ENCODE data around the gene ERRFI1.

Gene ERRFI1

DNA sequence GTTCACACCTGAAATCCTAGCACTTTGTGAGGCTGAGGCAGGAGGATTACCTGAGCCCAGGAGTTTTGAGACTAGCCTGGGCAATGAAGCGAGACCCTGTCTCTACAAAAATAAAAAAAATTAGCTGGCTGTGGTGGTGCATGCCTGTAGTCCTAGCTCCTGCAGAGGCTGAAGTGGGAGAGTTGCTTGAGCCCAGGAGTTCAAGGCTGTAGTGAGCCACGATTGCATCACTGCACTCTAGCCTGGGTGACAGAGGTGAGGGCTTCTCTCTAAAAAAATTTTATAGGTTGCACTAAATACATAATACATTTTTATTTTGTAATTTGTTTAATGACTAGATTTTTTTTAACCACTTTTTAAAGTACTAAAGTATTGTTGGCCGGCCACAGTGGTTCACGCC lies 58.5 kb downstream of the ERRFI1 start:
- TF ChIP-seq NFIC (IDR thresholded peaks at IDR 0.05) (no peak), EP300 (IDR thresholded peaks at IDR 0.05; ENCODE audit: borderline replicate concordance) (no peak), CEBPB (IDR thresholded peaks at IDR 0.05) (no peak), TCF12 (IDR thresholded peaks at IDR 0.05; ENCODE audit: low read depth) (no peak)
- TF ChIP-seq, protein P1, sequence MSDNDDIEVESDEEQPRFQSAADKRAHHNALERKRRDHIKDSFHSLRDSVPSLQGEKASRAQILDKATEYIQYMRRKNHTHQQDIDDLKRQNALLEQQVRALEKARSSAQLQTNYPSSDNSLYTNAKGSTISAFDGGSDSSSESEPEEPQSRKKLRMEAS (IDR thresholded peaks at IDR 0.05): no peak

DNA sequence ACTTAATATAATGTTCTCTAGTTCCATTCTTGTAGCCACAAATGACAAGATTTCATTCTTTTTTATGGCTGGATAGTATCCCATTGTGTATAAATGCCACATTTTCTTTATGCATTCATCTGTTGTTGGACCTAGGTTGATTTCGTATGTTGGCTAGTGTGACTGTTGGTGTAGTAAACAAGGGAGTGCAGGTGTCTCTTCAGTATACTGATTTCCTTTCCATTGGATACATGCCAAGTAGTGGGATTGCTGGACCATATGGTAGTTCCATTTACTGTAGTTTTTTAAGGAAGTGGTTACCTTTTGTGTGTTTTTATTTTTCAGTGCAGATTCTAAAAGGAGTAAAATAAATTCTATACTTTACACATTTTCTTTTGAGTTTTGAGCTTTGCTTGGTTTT lies 58.9 kb downstream of the ERRFI1 start:
- no peak for TF ChIP-seq CREB1 (IDR thresholded peaks at IDR 0.05; ENCODE audit: low read depth)
- no peak for TF ChIP-seq EGR1 (IDR thresholded peaks at IDR 0.05)
- no peak for TF ChIP-seq YY1 (IDR thresholded peaks at IDR 0.05; ENCODE audit: low read depth)
- TF ChIP-seq, protein P2, sequence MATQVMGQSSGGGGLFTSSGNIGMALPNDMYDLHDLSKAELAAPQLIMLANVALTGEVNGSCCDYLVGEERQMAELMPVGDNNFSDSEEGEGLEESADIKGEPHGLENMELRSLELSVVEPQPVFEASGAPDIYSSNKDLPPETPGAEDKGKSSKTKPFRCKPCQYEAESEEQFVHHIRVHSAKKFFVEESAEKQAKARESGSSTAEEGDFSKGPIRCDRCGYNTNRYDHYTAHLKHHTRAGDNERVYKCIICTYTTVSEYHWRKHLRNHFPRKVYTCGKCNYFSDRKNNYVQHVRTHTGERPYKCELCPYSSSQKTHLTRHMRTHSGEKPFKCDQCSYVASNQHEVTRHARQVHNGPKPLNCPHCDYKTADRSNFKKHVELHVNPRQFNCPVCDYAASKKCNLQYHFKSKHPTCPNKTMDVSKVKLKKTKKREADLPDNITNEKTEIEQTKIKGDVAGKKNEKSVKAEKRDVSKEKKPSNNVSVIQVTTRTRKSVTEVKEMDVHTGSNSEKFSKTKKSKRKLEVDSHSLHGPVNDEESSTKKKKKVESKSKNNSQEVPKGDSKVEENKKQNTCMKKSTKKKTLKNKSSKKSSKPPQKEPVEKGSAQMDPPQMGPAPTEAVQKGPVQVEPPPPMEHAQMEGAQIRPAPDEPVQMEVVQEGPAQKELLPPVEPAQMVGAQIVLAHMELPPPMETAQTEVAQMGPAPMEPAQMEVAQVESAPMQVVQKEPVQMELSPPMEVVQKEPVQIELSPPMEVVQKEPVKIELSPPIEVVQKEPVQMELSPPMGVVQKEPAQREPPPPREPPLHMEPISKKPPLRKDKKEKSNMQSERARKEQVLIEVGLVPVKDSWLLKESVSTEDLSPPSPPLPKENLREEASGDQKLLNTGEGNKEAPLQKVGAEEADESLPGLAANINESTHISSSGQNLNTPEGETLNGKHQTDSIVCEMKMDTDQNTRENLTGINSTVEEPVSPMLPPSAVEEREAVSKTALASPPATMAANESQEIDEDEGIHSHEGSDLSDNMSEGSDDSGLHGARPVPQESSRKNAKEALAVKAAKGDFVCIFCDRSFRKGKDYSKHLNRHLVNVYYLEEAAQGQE (IDR thresholded peaks at IDR 0.05; ENCODE audit: low read depth): no peak
- TF ChIP-seq TEAD4 (IDR thresholded peaks at IDR 0.05): no peak
- no peak for TF ChIP-seq TAF1 (IDR thresholded peaks at IDR 0.05; ENCODE audit: low read depth)
- TF ChIP-seq RAD21 (IDR thresholded peaks at IDR 0.05; ENCODE audit: low read depth): no peak
- TF ChIP-seq, protein P3, sequence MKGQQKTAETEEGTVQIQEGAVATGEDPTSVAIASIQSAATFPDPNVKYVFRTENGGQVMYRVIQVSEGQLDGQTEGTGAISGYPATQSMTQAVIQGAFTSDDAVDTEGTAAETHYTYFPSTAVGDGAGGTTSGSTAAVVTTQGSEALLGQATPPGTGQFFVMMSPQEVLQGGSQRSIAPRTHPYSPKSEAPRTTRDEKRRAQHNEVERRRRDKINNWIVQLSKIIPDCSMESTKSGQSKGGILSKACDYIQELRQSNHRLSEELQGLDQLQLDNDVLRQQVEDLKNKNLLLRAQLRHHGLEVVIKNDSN (IDR thresholded peaks at IDR 0.05): no peak
- TF ChIP-seq NFIC (IDR thresholded peaks at IDR 0.05): no peak
- TF ChIP-seq FOXM1 (IDR thresholded peaks at IDR 0.05; ENCODE audit: borderline replicate concordance, low read depth): no peak
- no peak for TF ChIP-seq ZBTB7A (IDR thresholded peaks at IDR 0.05; ENCODE audit: low read depth)
- no peak for TF ChIP-seq TCF12 (IDR thresholded peaks at IDR 0.05; ENCODE audit: low read depth)
- TF ChIP-seq, protein P1 (IDR thresholded peaks at IDR 0.05): no peak
- TF ChIP-seq EP300 (IDR thresholded peaks at IDR 0.05; ENCODE audit: borderline replicate concordance): no peak
- no peak for TF ChIP-seq CEBPB (IDR thresholded peaks at IDR 0.05)

DNA sequence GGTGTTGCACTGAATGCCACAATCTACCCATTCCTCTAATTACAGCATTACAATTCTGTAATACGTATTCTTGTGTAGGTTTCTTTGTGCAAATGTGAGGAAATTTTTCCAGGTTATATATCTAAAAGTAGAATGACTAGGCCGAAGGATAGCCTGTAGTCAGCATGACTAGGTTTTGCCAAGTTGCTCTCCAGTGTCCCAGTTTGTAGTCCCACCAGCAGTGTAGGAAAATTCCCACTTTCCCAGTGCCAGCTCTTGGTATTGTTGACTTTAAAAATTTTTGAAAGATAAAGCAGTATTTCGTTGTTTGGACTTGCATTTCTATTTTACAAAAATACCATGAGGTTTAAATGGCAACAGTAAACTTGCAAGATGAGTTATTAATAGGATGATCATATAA lies 61.6 kb downstream of the ERRFI1 start:
- TF ChIP-seq TCF12 (IDR thresholded peaks at IDR 0.05; ENCODE audit: low read depth): no peak
- no peak for TF ChIP-seq RAD21 (IDR thresholded peaks at IDR 0.05; ENCODE audit: low read depth)
- TF ChIP-seq, protein P1 (IDR thresholded peaks at IDR 0.05): no peak
- no peak for TF ChIP-seq EP300 (IDR thresholded peaks at IDR 0.05; ENCODE audit: borderline replicate concordance)
- no peak for TF ChIP-seq EGR1 (IDR thresholded peaks at IDR 0.05)
- TF ChIP-seq TEAD4 (IDR thresholded peaks at IDR 0.05): no peak
- TF ChIP-seq YY1 (IDR thresholded peaks at IDR 0.05; ENCODE audit: low read depth): no peak
- no peak for TF ChIP-seq NFIC (IDR thresholded peaks at IDR 0.05)
- no peak for TF ChIP-seq CREB1 (IDR thresholded peaks at IDR 0.05; ENCODE audit: low read depth)
- no peak for TF ChIP-seq TAF1 (IDR thresholded peaks at IDR 0.05; ENCODE audit: low read depth)
- no peak for TF ChIP-seq CEBPB (IDR thresholded peaks at IDR 0.05)
- TF ChIP-seq, protein P2 (IDR thresholded peaks at IDR 0.05; ENCODE audit: low read depth): no peak
- TF ChIP-seq FOXM1 (IDR thresholded peaks at IDR 0.05; ENCODE audit: borderline replicate concordance, low read depth): no peak
- TF ChIP-seq, protein P3 (IDR thresholded peaks at IDR 0.05): no peak
- TF ChIP-seq ZBTB7A (IDR thresholded peaks at IDR 0.05; ENCODE audit: low read depth): no peak

DNA sequence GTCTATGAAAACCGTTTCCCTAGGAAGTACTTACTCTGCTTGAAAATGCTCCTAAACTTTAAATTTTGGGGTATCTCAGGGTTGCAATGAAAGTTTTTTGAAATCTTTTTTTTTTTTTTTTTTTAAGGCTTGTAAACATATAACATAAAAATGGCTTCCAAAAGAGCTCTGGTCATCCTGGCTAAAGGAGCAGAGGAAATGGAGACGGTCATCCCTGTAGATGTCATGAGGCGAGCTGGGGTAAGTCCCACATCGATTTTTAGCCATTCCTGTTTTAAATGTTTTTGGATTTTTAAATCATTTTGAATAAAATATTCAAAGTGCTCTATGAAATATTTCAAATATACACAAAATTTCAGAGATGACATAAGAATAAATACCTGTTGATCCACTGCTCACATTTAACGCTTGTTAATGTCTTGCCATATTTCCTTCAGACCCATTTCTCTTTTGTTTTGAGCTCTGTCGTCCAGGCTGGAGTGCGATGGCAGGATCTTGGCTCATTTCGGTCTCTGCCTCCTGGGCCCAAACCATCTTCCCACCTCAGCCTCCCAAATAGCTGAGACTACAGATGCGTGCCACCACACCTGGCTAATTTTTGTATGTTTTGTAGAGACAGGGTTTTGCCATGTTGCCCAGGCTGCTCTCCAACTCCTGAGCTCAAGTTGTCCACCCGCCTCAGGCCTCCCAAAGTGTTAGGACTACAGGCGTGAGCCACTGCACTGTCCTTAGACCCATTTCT lies 63.3 kb downstream of the ERRFI1 start:
- TF ChIP-seq RAD21 (IDR thresholded peaks at IDR 0.05; ENCODE audit: low read depth): no peak
- TF ChIP-seq, protein P2 (IDR thresholded peaks at IDR 0.05; ENCODE audit: low read depth): no peak
- TF ChIP-seq TEAD4 (IDR thresholded peaks at IDR 0.05): no peak
- TF ChIP-seq CREB1 (IDR thresholded peaks at IDR 0.05; ENCODE audit: low read depth): no peak
- no peak for TF ChIP-seq TCF12 (IDR thresholded peaks at IDR 0.05; ENCODE audit: low read depth)
- no peak for TF ChIP-seq EP300 (IDR thresholded peaks at IDR 0.05; ENCODE audit: borderline replicate concordance)
- no peak for TF ChIP-seq ZBTB7A (IDR thresholded peaks at IDR 0.05; ENCODE audit: low read depth)
- no peak for TF ChIP-seq YY1 (IDR thresholded peaks at IDR 0.05; ENCODE audit: low read depth)
- TF ChIP-seq, protein P3 (IDR thresholded peaks at IDR 0.05): no peak
- no peak for TF ChIP-seq TAF1 (IDR thresholded peaks at IDR 0.05; ENCODE audit: low read depth)
- no peak for TF ChIP-seq CEBPB (IDR thresholded peaks at IDR 0.05)
- TF ChIP-seq EGR1 (IDR thresholded peaks at IDR 0.05): no peak
- TF ChIP-seq, protein P1 (IDR thresholded peaks at IDR 0.05): no peak

All from Ishikawa (cell line).